ELF-1 (cell line): ENCODE data around the gene RUNX2.
A peak's percentile ranks its signal among the peaks of the same experiment; 100 is the strongest.

ENCODE experiments used
- DNase-seq: peaks from one replicate; pipeline ENCODE4 v3.0.0-alpha.2; 2016; ENCODE audit warnings: low read depth, low spot score

Gene RUNX2

GRCh38 chr6:45614488-45615285, 286.6 kb downstream of the RUNX2 start:
- DNase-seq = no peak

- DNase-seq = no peak
Observed at GRCh38 chr6:45616209-45616608, 288.1 kb downstream of the RUNX2 start.

GRCh38 chr6:45617441-45617840, 289.3 kb downstream of the RUNX2 start:
- no peak for DNase-seq

GRCh38 chr6:45618259-45618658, 290.1 kb downstream of the RUNX2 start:
- no peak for DNase-seq

- DNase-seq = no peak
Observed at GRCh38 chr6:45619211-45619760, 291.2 kb downstream of the RUNX2 start.

- no peak for DNase-seq
Observed at GRCh38 chr6:45619994-45620471, 291.9 kb downstream of the RUNX2 start.

GRCh38 chr6:45624228-45624627, 296.1 kb downstream of the RUNX2 start:
- no peak for DNase-seq

- no peak for DNase-seq
Observed at GRCh38 chr6:45625191-45625664, 297.1 kb downstream of the RUNX2 start.

GRCh38 chr6:45626087-45626891, 298.2 kb downstream of the RUNX2 start:
- DNase-seq = no peak

- no peak for DNase-seq
Observed at GRCh38 chr6:45630314-45630713, 302.2 kb downstream of the RUNX2 start.

- no peak for DNase-seq
Observed at GRCh38 chr6:45630801-45631200, 302.7 kb downstream of the RUNX2 start.

GRCh38 chr6:45631396-45631795, 303.3 kb downstream of the RUNX2 start:
- DNase-seq = no peak

GRCh38 chr6:45633272-45633908, 305.3 kb downstream of the RUNX2 start:
- no peak for DNase-seq

- no peak for DNase-seq
Observed at GRCh38 chr6:45634231-45634630, 306.1 kb downstream of the RUNX2 start.

- DNase-seq = no peak
Observed at GRCh38 chr6:45635284-45635867, 307.2 kb downstream of the RUNX2 start.

- DNase-seq = no peak
Observed at GRCh38 chr6:45637056-45637455, 308.9 kb downstream of the RUNX2 start.

- no peak for DNase-seq
Observed at GRCh38 chr6:45637611-45638257, 309.6 kb downstream of the RUNX2 start.

GRCh38 chr6:45640081-45640491, 312.0 kb downstream of the RUNX2 start:
- DNase-seq = no peak

GRCh38 chr6:45640811-45641210, 312.7 kb downstream of the RUNX2 start:
- peak; percentile 22 for DNase-seq

GRCh38 chr6:45642331-45643125, 314.4 kb downstream of the RUNX2 start:
- no peak for DNase-seq
